ENCODE measurements around the gene AGAP1.

GRCh38 chr2:235640926-235641723, 147.3 kb downstream of the AGAP1 start:
- TF ChIP-seq, protein P1, sequence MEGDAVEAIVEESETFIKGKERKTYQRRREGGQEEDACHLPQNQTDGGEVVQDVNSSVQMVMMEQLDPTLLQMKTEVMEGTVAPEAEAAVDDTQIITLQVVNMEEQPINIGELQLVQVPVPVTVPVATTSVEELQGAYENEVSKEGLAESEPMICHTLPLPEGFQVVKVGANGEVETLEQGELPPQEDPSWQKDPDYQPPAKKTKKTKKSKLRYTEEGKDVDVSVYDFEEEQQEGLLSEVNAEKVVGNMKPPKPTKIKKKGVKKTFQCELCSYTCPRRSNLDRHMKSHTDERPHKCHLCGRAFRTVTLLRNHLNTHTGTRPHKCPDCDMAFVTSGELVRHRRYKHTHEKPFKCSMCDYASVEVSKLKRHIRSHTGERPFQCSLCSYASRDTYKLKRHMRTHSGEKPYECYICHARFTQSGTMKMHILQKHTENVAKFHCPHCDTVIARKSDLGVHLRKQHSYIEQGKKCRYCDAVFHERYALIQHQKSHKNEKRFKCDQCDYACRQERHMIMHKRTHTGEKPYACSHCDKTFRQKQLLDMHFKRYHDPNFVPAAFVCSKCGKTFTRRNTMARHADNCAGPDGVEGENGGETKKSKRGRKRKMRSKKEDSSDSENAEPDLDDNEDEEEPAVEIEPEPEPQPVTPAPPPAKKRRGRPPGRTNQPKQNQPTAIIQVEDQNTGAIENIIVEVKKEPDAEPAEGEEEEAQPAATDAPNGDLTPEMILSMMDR (IDR thresholded peaks at IDR 0.05; ENCODE audit: low read depth, low read length, missing input control): no peak
- TF ChIP-seq RAD21 (IDR thresholded peaks at IDR 0.05) (no peak), JUND (IDR thresholded peaks at IDR 0.05) (no peak), RXRA (IDR thresholded peaks at IDR 0.05) (no peak), HNF4G (IDR thresholded peaks at IDR 0.05) (no peak), NR2F2 (IDR thresholded peaks at IDR 0.05) (no peak), EGR1 (IDR thresholded peaks at IDR 0.05; ENCODE audit: low read depth in 2 of 2) (no peak), GABPA (IDR thresholded peaks at IDR 0.05 in 1 of 2, conservative IDR thresholded peaks at IDR 0.05 in 1 of 2) (no peak), SP1 (IDR thresholded peaks at IDR 0.05) (no peak), HNF4A (conservative IDR thresholded peaks at IDR 0.05) (no peak)
- TF ChIP-seq, protein P2, sequence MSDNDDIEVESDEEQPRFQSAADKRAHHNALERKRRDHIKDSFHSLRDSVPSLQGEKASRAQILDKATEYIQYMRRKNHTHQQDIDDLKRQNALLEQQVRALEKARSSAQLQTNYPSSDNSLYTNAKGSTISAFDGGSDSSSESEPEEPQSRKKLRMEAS (IDR thresholded peaks at IDR 0.05): no peak
- TF ChIP-seq, protein P3, sequence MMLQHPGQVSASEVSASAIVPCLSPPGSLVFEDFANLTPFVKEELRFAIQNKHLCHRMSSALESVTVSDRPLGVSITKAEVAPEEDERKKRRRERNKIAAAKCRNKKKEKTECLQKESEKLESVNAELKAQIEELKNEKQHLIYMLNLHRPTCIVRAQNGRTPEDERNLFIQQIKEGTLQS (IDR thresholded peaks at IDR 0.05): no peak
- TF ChIP-seq, protein P4, sequence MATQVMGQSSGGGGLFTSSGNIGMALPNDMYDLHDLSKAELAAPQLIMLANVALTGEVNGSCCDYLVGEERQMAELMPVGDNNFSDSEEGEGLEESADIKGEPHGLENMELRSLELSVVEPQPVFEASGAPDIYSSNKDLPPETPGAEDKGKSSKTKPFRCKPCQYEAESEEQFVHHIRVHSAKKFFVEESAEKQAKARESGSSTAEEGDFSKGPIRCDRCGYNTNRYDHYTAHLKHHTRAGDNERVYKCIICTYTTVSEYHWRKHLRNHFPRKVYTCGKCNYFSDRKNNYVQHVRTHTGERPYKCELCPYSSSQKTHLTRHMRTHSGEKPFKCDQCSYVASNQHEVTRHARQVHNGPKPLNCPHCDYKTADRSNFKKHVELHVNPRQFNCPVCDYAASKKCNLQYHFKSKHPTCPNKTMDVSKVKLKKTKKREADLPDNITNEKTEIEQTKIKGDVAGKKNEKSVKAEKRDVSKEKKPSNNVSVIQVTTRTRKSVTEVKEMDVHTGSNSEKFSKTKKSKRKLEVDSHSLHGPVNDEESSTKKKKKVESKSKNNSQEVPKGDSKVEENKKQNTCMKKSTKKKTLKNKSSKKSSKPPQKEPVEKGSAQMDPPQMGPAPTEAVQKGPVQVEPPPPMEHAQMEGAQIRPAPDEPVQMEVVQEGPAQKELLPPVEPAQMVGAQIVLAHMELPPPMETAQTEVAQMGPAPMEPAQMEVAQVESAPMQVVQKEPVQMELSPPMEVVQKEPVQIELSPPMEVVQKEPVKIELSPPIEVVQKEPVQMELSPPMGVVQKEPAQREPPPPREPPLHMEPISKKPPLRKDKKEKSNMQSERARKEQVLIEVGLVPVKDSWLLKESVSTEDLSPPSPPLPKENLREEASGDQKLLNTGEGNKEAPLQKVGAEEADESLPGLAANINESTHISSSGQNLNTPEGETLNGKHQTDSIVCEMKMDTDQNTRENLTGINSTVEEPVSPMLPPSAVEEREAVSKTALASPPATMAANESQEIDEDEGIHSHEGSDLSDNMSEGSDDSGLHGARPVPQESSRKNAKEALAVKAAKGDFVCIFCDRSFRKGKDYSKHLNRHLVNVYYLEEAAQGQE (IDR thresholded peaks at IDR 0.05): no peak

Measured in liver (tissue), 3 donors.